ENCODE measurements around the gene SLC9A5.

DNA sequence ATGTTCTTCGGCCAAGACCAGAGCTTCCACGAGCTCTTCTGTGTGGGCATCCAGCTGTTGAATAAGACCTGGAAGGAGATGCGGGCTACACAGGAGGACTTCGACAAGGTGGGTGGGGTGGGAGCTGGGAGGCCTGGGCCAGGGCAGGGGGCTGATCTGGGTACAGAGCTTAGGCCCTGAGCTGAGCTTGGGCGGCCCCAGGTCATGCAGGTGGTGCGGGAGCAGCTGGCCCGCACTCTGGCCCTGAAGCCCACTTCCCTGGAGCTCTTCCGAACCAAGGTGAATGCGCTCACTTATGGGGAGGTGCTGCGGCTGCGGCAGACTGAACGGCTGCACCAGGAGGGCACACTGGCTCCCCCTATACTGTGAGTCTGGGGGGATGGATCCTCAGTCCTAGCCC lies 46.4 kb upstream of the SLC9A5 start:
- TF ChIP-seq ZBTB1 (CRISPR knock-in tag; IDR thresholded peaks at IDR 0.05; ENCODE audit: borderline replicate concordance, low read depth) (no peak), TEAD4 (IDR thresholded peaks at IDR 0.05; ENCODE audit: low read length) (no peak), TEAD4 (CRISPR knock-in tag; IDR thresholded peaks at IDR 0.05; ENCODE audit: borderline replicate concordance) (no peak), MAZ (CRISPR knock-in tag; conservative IDR thresholded peaks at IDR 0.05 in 1 of 2, IDR thresholded peaks at IDR 0.05 in 1 of 2) (no peak), CEBPB (tag; IDR thresholded peaks at IDR 0.05) (no peak), ZNF224 (CRISPR knock-in tag; IDR thresholded peaks at IDR 0.05) (no peak), NR4A1 (CRISPR knock-in tag; IDR thresholded peaks at IDR 0.05) (no peak), NR4A1 (tag; IDR thresholded peaks at IDR 0.05) (no peak), CTCF (IDR thresholded peaks at IDR 0.05 in 2 of 3, conservative IDR thresholded peaks at IDR 0.05 in 1 of 3; ENCODE audit: insufficient read depth in 2 of 3, low read depth in 1 of 3, low read length in 3 of 3) (no peak)

All from K562 (cell line).